Endothelial cell of umbilical vein (primary cell): ENCODE data around the gene NQO2. TPM values are rescaled to one million over a fixed set of nuclear protein-coding genes. Genes with fewer than 3 reads are reported as not detected.

Source experiments
- BruUV-seq: library from RNA; stranded (reverse); fragments of 400-500 nt; replicated peaks from 2 replicates; lab custom pipeline; 2021; lab: Mats Ljungman, UMichigan
- CTCF ChIA-PET: fragments of 300-600, 350-600 bp; sonication (Branson Sonifier 250); formaldehyde crosslinking; loops from one replicate; lab custom pipeline; 2021; ENCODE audit warnings: antibody characterized with exemption, inconsistent platforms; lab: Charles Lee
- POLR2A ChIA-PET: fragments of 300-600, 350-600 bp; sonication (Branson Sonifier 250); formaldehyde crosslinking; loops from one replicate; lab custom pipeline; 2021; ENCODE audit warnings: antibody characterized with exemption, inconsistent platforms; lab: Charles Lee
- DNase-seq: peaks from one replicate; pipeline ENCODE4 v3.0.0-alpha.2; 2011; ENCODE audit warnings: low read depth, low spot score
- FAIRE-seq: peaks from 2 replicates; lab custom pipeline; 2011; peaks lifted over from hg19 to GRCh38; lab: Jason Lieb, UNC
- H2AFZ ChIP-seq: 2 replicates; pipeline ENCODE4 v1.6.0; 2012; ENCODE audit warnings: low read depth, low read length, control low read depth, inconsistent platforms
- H3K27ac ChIP-seq: 2 replicates; pipeline ENCODE4 v1.5.1; 2011; ENCODE audit warnings: low read depth, mild to moderate bottlenecking, control low read depth, low read length, moderate library complexity; ENCODE audit not compliant: insufficient read depth
- H3K27me3 ChIP-seq, 2 experiments: 2 replicates each; pipeline versions ENCODE4 v1.6.0 to v1.6.1; 2011; ENCODE audit warnings: low read length in 2 of 2, mixed read lengths in 1 of 2; ENCODE audit not compliant: control insufficient read depth in 2 of 2, insufficient read depth in 2 of 2
- H3K36me3 ChIP-seq, 2 experiments: 2 replicates in 1 of 2; 3 replicates in 1 of 2; pipeline ENCODE4 v1.5.1; 2011; ENCODE audit warnings: low read length in 2 of 2, mild to moderate bottlenecking in 1 of 2, moderate library complexity in 1 of 2; ENCODE audit not compliant: control insufficient read depth in 2 of 2, insufficient read depth in 2 of 2; ENCODE audit errors: extremely low read depth in 1 of 2
- H3K4me1 ChIP-seq: 3 replicates; pipeline ENCODE4 v1.5.1; 2011; ENCODE audit warnings: mild to moderate bottlenecking, low read length; ENCODE audit not compliant: control insufficient read depth, insufficient read depth; ENCODE audit errors: extremely low read depth
- H3K4me2 ChIP-seq: 2 replicates; pipeline ENCODE4 v1.6.1; 2011; ENCODE audit warnings: low read length, control low read depth, mixed read lengths; ENCODE audit not compliant: insufficient read depth
- H3K4me3 ChIP-seq, 3 experiments: fragments of 200-600 bp in 1 of 3; sonication (generic), shearing (Covaris generic) in 1 of 3; replicated peaks in 1 of 3; 2 replicates each; pipeline ENCODE4 v1.5.1; 2011 to 2016; ENCODE audit warnings: control low read depth in 3 of 3, low read length in 3 of 3, mild to moderate bottlenecking in 2 of 3, inconsistent platforms in 1 of 3, low read depth in 1 of 3, moderate library complexity in 1 of 3; ENCODE audit not compliant: insufficient read depth in 1 of 3
- H3K79me2 ChIP-seq: 2 replicates; pipeline ENCODE4 v1.6.0; 2012; ENCODE audit warnings: low read length, inconsistent platforms; ENCODE audit not compliant: control insufficient read depth, insufficient read depth
- H3K9ac ChIP-seq: replicated peaks from 2 replicates; pipeline ENCODE3; 2011; ENCODE audit warnings: low read length, control low read depth; ENCODE audit not compliant: insufficient read depth; ENCODE audit errors: extremely low read depth
- H3K9me1 ChIP-seq: replicated peaks from 3 replicates; pipeline ENCODE4 v1.6.0; 2011; ENCODE audit warnings: mild to moderate bottlenecking, low read length; ENCODE audit not compliant: control insufficient read depth, insufficient read depth; ENCODE audit errors: extremely low read depth
- H3K9me3 ChIP-seq: replicated peaks from 2 replicates; pipeline ENCODE4 v1.5.1; 2012; ENCODE audit warnings: low read length, inconsistent platforms; ENCODE audit not compliant: control insufficient read depth, insufficient read depth
- H4K20me1 ChIP-seq: replicated peaks from 2 replicates; pipeline ENCODE3; 2011; ENCODE audit warnings: mild to moderate bottlenecking, low read length; ENCODE audit not compliant: control insufficient read depth, insufficient read depth; ENCODE audit errors: extremely low read depth
- EZH2 ChIP-seq: IDR thresholded peaks from 2 replicates; pipeline ENCODE4 v1.6.1; 2012; ENCODE audit warnings: borderline replicate concordance, low read depth, mild to moderate bottlenecking, moderate library complexity, low read length, inconsistent platforms; ENCODE audit not compliant: severe bottlenecking
- FOS ChIP-seq: IDR thresholded peaks from 2 replicates; pipeline ENCODE4 v1.6.1; 2011; ENCODE audit warnings: mild to moderate bottlenecking, low read length, moderate library complexity, borderline replicate concordance; ENCODE audit not compliant: insufficient read depth
- GATA2 ChIP-seq: IDR thresholded peaks from 2 replicates; pipeline ENCODE4 v1.7.0; 2011; ENCODE audit warnings: low read depth, mild to moderate bottlenecking, moderate library complexity, mixed read lengths, low read length; ENCODE audit not compliant: insufficient read length, insufficient read depth
- JUN ChIP-seq: IDR thresholded peaks from 2 replicates; pipeline ENCODE4 v1.6.1; 2011; ENCODE audit warnings: borderline replicate concordance, low read depth; ENCODE audit not compliant: insufficient read length, insufficient read depth
- MAX ChIP-seq: IDR thresholded peaks from 2 replicates; pipeline ENCODE4 v1.6.1; 2011; ENCODE audit not compliant: insufficient read depth, insufficient read length
- MYC ChIP-seq: IDR thresholded peaks from one replicate; pipeline ENCODE4 v1.6.1; 2011; ENCODE audit warnings: mild to moderate bottlenecking, low read depth, low read length
- POLR2A ChIP-seq: IDR thresholded peaks from 2 replicates; pipeline ENCODE4 v1.6.1; 2012; ENCODE audit warnings: low read depth, mild to moderate bottlenecking, control low read depth, low read length
- POLR2AphosphoS5 ChIP-seq: IDR thresholded peaks from 2 replicates; pipeline ENCODE4 v1.6.1; 2012; ENCODE audit warnings: low read depth, mild to moderate bottlenecking, control low read depth, low read length, moderate library complexity; ENCODE audit not compliant: insufficient read depth
- dilution Hi-C: fragments of 300-500 bp; cut with MboI; formaldehyde crosslinking; loops from one replicate; pipeline ENCODE4 v1.15.0; 2019; ENCODE audit warnings: low sequenced_read_pairs; ENCODE audit not compliant: extremely low pct_ligation_motif_present
- intact Hi-C: fragments of 100-400 bp; cut with micrococcal nuclease; formaldehyde crosslinking; loops from one replicate; pipeline ENCODE4 v1.10.0; 2022
- polyA plus RNA-seq, 4 experiments: library from polyadenylated mRNA; depleted of rRNA in 3 of 4; stranded (reverse) in 3 of 4; unstranded in 1 of 4; fragments of >200 nt; gene quantifications; 2 replicates each; pipeline versions ENCODE4 v1.2.1 to v1.2.3, GENCODE V29; 2011 to 2012; ENCODE audit warnings: missing spikeins in 1 of 4
- total RNA-seq: library from RNA; stranded (reverse); gene quantifications from 2 replicates; pipeline ENCODE4 v1.2.3, GENCODE V29; 2021
- TF ChIP-seq, protein P1 (sequence below), 2 donors: IDR thresholded peaks; 1 replicate in 1 of 2; 2 replicates in 1 of 2; pipeline ENCODE4 v1.5.1; 2011; ENCODE audit warnings: low read length in 2 of 2, mild to moderate bottlenecking in 2 of 2, moderate library complexity in 2 of 2, control low read depth in 1 of 2, inconsistent platforms in 1 of 2, low read depth in 1 of 2; ENCODE audit not compliant: insufficient read depth in 1 of 2; ENCODE audit errors: extremely low read depth in 1 of 2

The NQO2 gene
- total and polyA plus RNA-seq, 2 donors (not counting 3 experiments of a cell fraction or from before 2014, with no cell fraction given) = 27.6 to 48.0 TPM

GRCh38 chr6:3032986-3033385 lies 33.3 kb downstream of the NQO2 start:
- no peak for FAIRE-seq
- BruUV-seq = no TSS peak
- no peaks in the 10 kb centered on the region for H3K36me3 ChIP-seq
- no peak overlapping the region for H3K27ac ChIP-seq
- no peaks in the 10 kb centered on the region for H3K79me2 ChIP-seq
- H2AFZ ChIP-seq = no peak overlapping the region
- DNase-seq = no peak
- ChIA-PET CTCF (interaction anchor here (0.6 kb wide), 1 partner anchor 9 kb away, joined by 3 read pairs; no protein-coding TSS in a partner anchor), POLR2A (no interaction called here)
- dilution Hi-C loops (no loop called here), intact Hi-C loops (no loop called here)
- H3K27me3 ChIP-seq = peaks cover 0 to 3% of the 10 kb centered on the region in 2 experiments
- no peaks in the 10 kb centered on the region for H3K9me1 ChIP-seq
- peaks cover 3% of the 10 kb centered on the region for H3K4me1 ChIP-seq
- H4K20me1 ChIP-seq = no peaks in the 10 kb centered on the region
- TF ChIP-seq, protein P1, sequence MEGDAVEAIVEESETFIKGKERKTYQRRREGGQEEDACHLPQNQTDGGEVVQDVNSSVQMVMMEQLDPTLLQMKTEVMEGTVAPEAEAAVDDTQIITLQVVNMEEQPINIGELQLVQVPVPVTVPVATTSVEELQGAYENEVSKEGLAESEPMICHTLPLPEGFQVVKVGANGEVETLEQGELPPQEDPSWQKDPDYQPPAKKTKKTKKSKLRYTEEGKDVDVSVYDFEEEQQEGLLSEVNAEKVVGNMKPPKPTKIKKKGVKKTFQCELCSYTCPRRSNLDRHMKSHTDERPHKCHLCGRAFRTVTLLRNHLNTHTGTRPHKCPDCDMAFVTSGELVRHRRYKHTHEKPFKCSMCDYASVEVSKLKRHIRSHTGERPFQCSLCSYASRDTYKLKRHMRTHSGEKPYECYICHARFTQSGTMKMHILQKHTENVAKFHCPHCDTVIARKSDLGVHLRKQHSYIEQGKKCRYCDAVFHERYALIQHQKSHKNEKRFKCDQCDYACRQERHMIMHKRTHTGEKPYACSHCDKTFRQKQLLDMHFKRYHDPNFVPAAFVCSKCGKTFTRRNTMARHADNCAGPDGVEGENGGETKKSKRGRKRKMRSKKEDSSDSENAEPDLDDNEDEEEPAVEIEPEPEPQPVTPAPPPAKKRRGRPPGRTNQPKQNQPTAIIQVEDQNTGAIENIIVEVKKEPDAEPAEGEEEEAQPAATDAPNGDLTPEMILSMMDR (IDR thresholded peaks at IDR 0.05; ENCODE audit: extremely low read depth in 1 of 2, insufficient read depth in 1 of 2, low read depth in 1 of 2, low read length in 2 of 2) = no peak
- TF ChIP-seq JUN (no peak), MYC (no peak), EZH2 (no peak), MAX (no peak), FOS (no peak), POLR2A (no peak), POLR2AphosphoS5 (no peak), GATA2 (no peak)
- H3K4me3 ChIP-seq = no peak overlapping the region
- H3K9me3 ChIP-seq = no peaks in the 10 kb centered on the region
- H3K9ac ChIP-seq = no peak overlapping the region
- no peak overlapping the region for H3K4me2 ChIP-seq
